ENCODE measurements around the gene GSTM5. TPM values are rescaled to one million over a fixed set of nuclear protein-coding genes. Genes with fewer than 3 reads are reported as not detected.

The GSTM5 gene
- total RNA-seq, 2 experiments from 2014 or later = not detected

DNA sequence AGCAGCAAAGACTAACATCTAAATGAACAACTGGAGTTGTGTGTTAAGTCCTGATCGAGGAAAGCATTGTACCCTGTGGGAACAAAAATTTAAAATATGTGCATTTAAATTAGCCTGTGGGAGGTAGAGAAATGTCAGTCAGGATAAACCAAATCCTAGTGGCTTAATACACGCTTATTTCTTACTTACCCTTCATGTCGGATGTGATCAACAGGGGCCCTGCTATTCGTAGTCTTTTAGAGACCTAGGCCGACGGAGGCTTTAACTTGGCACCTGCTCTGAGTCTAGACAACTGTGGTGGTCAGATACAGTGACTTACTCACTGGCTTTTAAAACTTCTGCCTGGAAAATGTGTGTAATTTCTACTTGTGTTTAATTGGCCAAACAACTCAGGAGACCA is 18.6 kb downstream of the GSTM5 start:
- no peak overlapping the region for H3K4me3 ChIP-seq (ENCODE audit: low read depth, low read length, poor library complexity, severe bottlenecking)
- H3K36me3 ChIP-seq (ENCODE audit: insufficient read depth, low read length) = no peaks in the 10 kb centered on the region
- ChIA-PET POLR2A (no interaction called here), CTCF (ENCODE audit: unreplicated experiment) (no interaction called here)
- no peak overlapping the region for H2AFZ ChIP-seq (ENCODE audit: low read length)
- BruUV-seq (replicated peaks) = no TSS peak
- H3K9me2 ChIP-seq (ENCODE audit: insufficient read depth, low read length) = no peaks in the 10 kb centered on the region
- H3K4me1 ChIP-seq (ENCODE audit: insufficient read depth, low read length, poor library complexity, severe bottlenecking) = no peaks in the 10 kb centered on the region
- H4K20me1 ChIP-seq (ENCODE audit: insufficient read depth, low read length) = no peaks in the 10 kb centered on the region
- no peak overlapping the region for H3K27ac ChIP-seq (ENCODE audit: low read depth, low read length, poor library complexity, severe bottlenecking)
- intact Hi-C loops (cut with micrococcal nuclease; ENCODE audit: unreplicated experiment) = no loop called here
- no peak for DNase-seq (ENCODE audit: low spot score)
- H3K79me2 ChIP-seq (ENCODE audit: insufficient read depth, low read depth, low read length) = no peaks in the 10 kb centered on the region
- TF ChIP-seq, protein P1, sequence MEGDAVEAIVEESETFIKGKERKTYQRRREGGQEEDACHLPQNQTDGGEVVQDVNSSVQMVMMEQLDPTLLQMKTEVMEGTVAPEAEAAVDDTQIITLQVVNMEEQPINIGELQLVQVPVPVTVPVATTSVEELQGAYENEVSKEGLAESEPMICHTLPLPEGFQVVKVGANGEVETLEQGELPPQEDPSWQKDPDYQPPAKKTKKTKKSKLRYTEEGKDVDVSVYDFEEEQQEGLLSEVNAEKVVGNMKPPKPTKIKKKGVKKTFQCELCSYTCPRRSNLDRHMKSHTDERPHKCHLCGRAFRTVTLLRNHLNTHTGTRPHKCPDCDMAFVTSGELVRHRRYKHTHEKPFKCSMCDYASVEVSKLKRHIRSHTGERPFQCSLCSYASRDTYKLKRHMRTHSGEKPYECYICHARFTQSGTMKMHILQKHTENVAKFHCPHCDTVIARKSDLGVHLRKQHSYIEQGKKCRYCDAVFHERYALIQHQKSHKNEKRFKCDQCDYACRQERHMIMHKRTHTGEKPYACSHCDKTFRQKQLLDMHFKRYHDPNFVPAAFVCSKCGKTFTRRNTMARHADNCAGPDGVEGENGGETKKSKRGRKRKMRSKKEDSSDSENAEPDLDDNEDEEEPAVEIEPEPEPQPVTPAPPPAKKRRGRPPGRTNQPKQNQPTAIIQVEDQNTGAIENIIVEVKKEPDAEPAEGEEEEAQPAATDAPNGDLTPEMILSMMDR (conservative IDR thresholded peaks at IDR 0.05; ENCODE audit: low read length) = no peak
- TF ChIP-seq EZH2phosphoT487 (IDR thresholded peaks at IDR 0.05; ENCODE audit: borderline replicate concordance, low read depth, low read length) = no peak
- no peaks in the 10 kb centered on the region for H3K9me3 ChIP-seq (ENCODE audit: low read length)
- H3K4me2 ChIP-seq (ENCODE audit: low read length) = no peak overlapping the region

DNA sequence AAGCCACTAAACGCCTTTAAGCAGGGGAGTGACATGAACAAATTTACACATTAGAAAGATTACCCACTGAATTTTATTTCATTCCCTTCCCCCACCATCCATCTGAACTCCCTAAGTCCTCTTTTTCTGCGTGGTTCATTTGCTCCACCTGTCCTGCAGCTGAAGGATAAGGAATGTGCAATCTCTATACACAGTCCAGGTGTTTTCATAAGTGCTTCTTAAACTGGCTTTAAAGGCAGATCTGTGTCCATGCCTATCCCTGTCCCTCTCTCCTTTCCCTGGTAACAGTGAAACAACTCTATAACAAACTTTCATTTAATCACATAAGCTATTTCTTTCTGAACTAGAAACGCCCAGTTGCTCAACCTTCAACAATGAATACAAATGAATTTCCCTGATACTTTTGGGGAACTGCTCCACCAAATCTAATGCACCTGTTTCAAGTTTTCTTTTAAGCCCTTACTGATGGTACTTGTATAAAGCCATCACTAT is 20.4 kb downstream of the GSTM5 start:
- ChIA-PET POLR2A (no interaction called here), CTCF (ENCODE audit: unreplicated experiment) (no interaction called here)
- no TSS peak for BruUV-seq (replicated peaks)
- H3K9me3 ChIP-seq (ENCODE audit: low read length) = no peaks in the 10 kb centered on the region
- no peaks in the 10 kb centered on the region for H3K79me2 ChIP-seq (ENCODE audit: insufficient read depth, low read depth, low read length)
- TF ChIP-seq EZH2phosphoT487 (IDR thresholded peaks at IDR 0.05; ENCODE audit: borderline replicate concordance, low read depth, low read length) = no peak
- TF ChIP-seq, protein P1 (conservative IDR thresholded peaks at IDR 0.05; ENCODE audit: low read length) = no peak
- no peak for DNase-seq (ENCODE audit: low spot score)
- no peak overlapping the region for H3K4me2 ChIP-seq (ENCODE audit: low read length)
- H4K20me1 ChIP-seq (ENCODE audit: insufficient read depth, low read length) = no peaks in the 10 kb centered on the region
- H3K36me3 ChIP-seq (ENCODE audit: insufficient read depth, low read length) = no peaks in the 10 kb centered on the region
- no peak overlapping the region for H3K4me3 ChIP-seq (ENCODE audit: low read depth, low read length, poor library complexity, severe bottlenecking)
- no peaks in the 10 kb centered on the region for H3K9me2 ChIP-seq (ENCODE audit: insufficient read depth, low read length)
- intact Hi-C loops (cut with micrococcal nuclease; ENCODE audit: unreplicated experiment) = no loop called here
- no peaks in the 10 kb centered on the region for H3K4me1 ChIP-seq (ENCODE audit: insufficient read depth, low read length, poor library complexity, severe bottlenecking)
- no peak overlapping the region for H3K27ac ChIP-seq (ENCODE audit: low read depth, low read length, poor library complexity, severe bottlenecking)
- no peak overlapping the region for H2AFZ ChIP-seq (ENCODE audit: low read length)

DNA sequence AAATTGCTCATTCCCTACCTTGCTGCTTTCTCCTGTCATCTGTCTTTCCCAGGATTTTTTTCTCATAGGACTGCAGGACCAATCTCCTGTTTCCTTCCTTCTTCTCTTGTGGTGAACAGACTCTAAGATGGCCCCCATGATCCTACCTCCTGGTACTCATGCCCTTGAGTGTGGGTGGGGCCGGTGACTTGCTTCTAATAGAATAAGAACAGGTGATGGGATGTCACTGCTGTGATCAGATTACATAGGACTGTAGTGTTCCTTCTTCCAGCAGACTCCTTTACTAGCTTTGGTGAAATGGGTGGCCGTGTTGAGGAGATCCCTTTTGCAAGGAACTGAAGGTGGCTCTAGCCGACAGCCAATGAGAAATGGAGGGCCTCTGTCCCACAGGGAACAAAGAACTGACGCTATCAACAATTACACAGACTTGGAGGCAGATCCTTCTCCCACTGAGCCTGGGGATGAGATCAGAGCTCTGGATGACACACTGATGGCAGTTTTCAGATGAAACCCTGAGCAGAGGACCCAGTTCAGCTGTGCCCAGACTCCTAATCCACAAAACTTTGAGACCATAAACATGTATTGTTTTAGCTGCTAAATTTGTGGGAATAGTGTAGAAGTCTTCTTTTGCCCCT is 21.3 kb downstream of the GSTM5 start:
- Histone ChIP-seq H3K4me3 (ENCODE audit: low read depth, low read length, poor library complexity, severe bottlenecking) (no peak overlapping the region), H3K4me2 (ENCODE audit: low read length) (no peak overlapping the region), H2AFZ (ENCODE audit: low read length) (no peak overlapping the region), H3K9me3 (ENCODE audit: low read length) (no peaks in the 10 kb centered on the region), H3K36me3 (ENCODE audit: insufficient read depth, low read length) (no peaks in the 10 kb centered on the region), H4K20me1 (ENCODE audit: insufficient read depth, low read length) (no peaks in the 10 kb centered on the region), H3K4me1 (ENCODE audit: insufficient read depth, low read length, poor library complexity, severe bottlenecking) (no peaks in the 10 kb centered on the region), H3K9me2 (ENCODE audit: insufficient read depth, low read length) (no peaks in the 10 kb centered on the region), H3K27ac (ENCODE audit: low read depth, low read length, poor library complexity, severe bottlenecking) (no peak overlapping the region), H3K79me2 (ENCODE audit: insufficient read depth, low read depth, low read length) (no peaks in the 10 kb centered on the region)
- TF ChIP-seq, protein P1 (conservative IDR thresholded peaks at IDR 0.05; ENCODE audit: low read length) = no peak
- no peak for TF ChIP-seq EZH2phosphoT487 (IDR thresholded peaks at IDR 0.05; ENCODE audit: borderline replicate concordance, low read depth, low read length)
- intact Hi-C loops (cut with micrococcal nuclease; ENCODE audit: unreplicated experiment) = no loop called here
- CTCF ChIA-PET (ENCODE audit: unreplicated experiment) = no interaction called here
- no TSS peak for BruUV-seq (replicated peaks)
- POLR2A ChIA-PET = no interaction called here
- DNase-seq (ENCODE audit: low spot score) = no peak

Data from OCI-LY7 (cell line).